OCI-M2 (cell line): ENCODE data around the gene CXCL1.

Experiments
- DNase-seq: peaks from one replicate; lab custom pipeline; 2025; ENCODE audit not compliant: unreplicated experiment; lab: John Stamatoyannopoulos, UW

CXCL1 gene

GRCh38 chr4:73851293-73851692 is 17.9 kb upstream of the CXCL1 start:
- no peak for DNase-seq

- DNase-seq, result no peak
Observed at GRCh38 chr4:73852771-73853170, 16.4 kb upstream of the CXCL1 start.

GRCh38 chr4:73853246-73853704 is 15.9 kb upstream of the CXCL1 start, which contains the start of gene PF4V1:
PF4V1 (plus strand) TSS chr4:73853296; CDS start chr4:73853363, 67 bp downstream.
- no peak for DNase-seq

GRCh38 chr4:73853718-73854473 is 15.3 kb upstream of the CXCL1 start:
- no peak for DNase-seq

GRCh38 chr4:73855406-73855805 is 13.8 kb upstream of the CXCL1 start:
- no peak for DNase-seq

- no peak for DNase-seq
Observed at GRCh38 chr4:73856518-73856917, 12.7 kb upstream of the CXCL1 start.

GRCh38 chr4:73859614-73860088 is 9.5 kb upstream of the CXCL1 start:
- no peak for DNase-seq

- no peak for DNase-seq
Observed at GRCh38 chr4:73860181-73860580, 9.0 kb upstream of the CXCL1 start.

GRCh38 chr4:73860917-73861316 is 8.3 kb upstream of the CXCL1 start:
- DNase-seq, result no peak

- DNase-seq, result no peak
Observed at GRCh38 chr4:73862322-73862721, 6.9 kb upstream of the CXCL1 start.

GRCh38 chr4:73864365-73864764 is 4.8 kb upstream of the CXCL1 start:
- DNase-seq, result no peak

GRCh38 chr4:73864961-73865360 is 4.2 kb upstream of the CXCL1 start:
- DNase-seq, result no peak

GRCh38 chr4:73865431-73866096 is 3.6 kb upstream of the CXCL1 start:
- no peak for DNase-seq

GRCh38 chr4:73866246-73866645 is 2.9 kb upstream of the CXCL1 start:
- no peak for DNase-seq

GRCh38 chr4:73867783-73868182 is 1.4 kb upstream of the CXCL1 start:
- no peak for DNase-seq

- DNase-seq, result no peak
Observed at GRCh38 chr4:73868206-73869129, 725 bp upstream of the CXCL1 start.

- no peak for DNase-seq
Observed at GRCh38 chr4:73870260-73870659, 1.1 kb downstream of the CXCL1 start.

- no peak for DNase-seq
Observed at GRCh38 chr4:73870768-73871167, 1.6 kb downstream of the CXCL1 start.

- DNase-seq, result no peak
Observed at GRCh38 chr4:73871511-73872310, 2.5 kb downstream of the CXCL1 start.

GRCh38 chr4:73872316-73873108 is 3.3 kb downstream of the CXCL1 start:
- DNase-seq, result no peak
